ENCODE data around the gene DPP10.

DNA sequence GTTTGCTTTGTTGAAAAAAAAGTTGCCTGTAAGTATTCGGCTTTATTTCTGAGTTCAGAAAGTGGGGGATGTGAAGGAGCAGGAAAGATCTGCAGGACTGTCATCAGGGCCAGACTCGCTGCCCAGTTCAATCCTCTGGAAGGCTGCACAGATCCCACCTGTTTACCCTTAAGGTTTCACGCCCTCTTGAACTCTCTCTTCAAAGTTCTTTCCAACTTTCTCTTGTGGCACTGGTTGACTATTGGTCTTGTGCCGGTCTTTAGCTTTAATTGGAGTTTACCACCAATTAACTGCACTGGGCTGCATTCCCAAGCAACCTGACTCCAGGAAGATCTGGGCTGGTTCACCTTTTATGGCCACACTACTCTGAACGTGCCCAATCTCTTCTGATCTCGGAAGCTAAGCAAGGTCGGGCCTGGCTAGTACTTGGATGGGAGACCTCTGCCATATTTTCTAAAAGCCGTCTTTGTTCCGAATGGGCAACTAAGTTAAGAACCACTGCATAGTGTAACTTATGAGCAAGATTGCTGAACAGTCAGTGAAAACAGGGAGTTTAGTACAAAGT, 495.0 kb downstream of the DPP10 start:
- no peak for TF ChIP-seq YY1 (IDR thresholded peaks at IDR 0.05; ENCODE audit: insufficient read depth, insufficient read length)
- no peak for TF ChIP-seq SUZ12 (IDR thresholded peaks at IDR 0.05; ENCODE audit: extremely low read depth, insufficient read depth, insufficient read length)

All from NT2/D1 (cell line).